ENCODE data around the gene ADD1. TPM values are rescaled to one million over a fixed set of nuclear protein-coding genes. Genes with fewer than 3 reads are reported as not detected.

ADD1 gene
- polyA plus RNA-seq, 1 donor (not counting 4 experiments of a cell fraction or from before 2014, with no cell fraction given): 109 TPM

DNA sequence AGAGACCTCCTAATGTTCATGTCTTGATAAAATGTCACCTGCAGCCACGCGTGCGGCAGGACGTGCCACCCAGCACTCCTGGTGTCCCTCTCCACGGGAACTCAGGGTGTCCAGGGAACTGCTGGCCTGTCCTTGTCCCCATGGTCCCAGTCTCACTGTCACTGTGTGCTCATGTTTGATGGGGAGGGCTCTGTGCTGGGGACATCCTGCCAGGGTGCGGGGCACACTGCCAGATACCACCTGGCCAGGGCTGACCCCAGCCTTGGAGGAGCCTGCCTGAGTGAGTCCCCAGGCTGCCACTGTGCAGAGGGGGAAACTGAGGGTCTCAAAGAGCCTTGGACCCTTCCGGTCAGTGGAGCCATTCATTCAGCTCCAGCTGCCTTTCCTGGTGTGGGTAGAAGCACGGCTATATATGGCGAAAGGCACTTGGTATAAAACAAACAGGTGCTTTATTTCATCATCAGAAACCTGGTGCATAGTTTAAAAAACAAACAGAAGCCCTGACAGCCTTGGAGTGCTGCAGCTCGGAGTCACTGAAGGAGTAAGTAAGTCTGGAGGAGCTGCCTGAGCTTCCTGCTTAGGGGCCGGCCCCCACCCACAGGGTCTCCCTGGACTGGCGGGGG lies 86.6 kb downstream of the ADD1 start:
- Histone ChIP-seq H3K36me3 (ENCODE audit: control insufficient read depth in 2 of 2, extremely low read depth in 1 of 2, insufficient read depth in 2 of 2, low read length in 2 of 2) (peaks cover 31 to 47% of the 10 kb centered on the region in 2 experiments), H3K27ac (ENCODE audit: control insufficient read depth, insufficient read depth, low read length) (no peak overlapping the region), H4K20me1 (ENCODE audit: control insufficient read depth, extremely low read depth, insufficient read depth, low read length) (peaks cover 3% of the 10 kb centered on the region), H3K27me3 (ENCODE audit: control insufficient read depth, extremely low read depth, insufficient read depth, low read length) (no peaks in the 10 kb centered on the region), H3K79me2 (ENCODE audit: control insufficient read depth, insufficient read depth, low read length) (peaks cover 34% of the 10 kb centered on the region), H3K4me2 (ENCODE audit: control insufficient read depth, extremely low read depth, insufficient read depth, low read depth, low read length) (no peak overlapping the region), H3K9ac (ENCODE audit: control insufficient read depth, extremely low read depth, insufficient read depth, low read length) (no peak overlapping the region), H3K4me1 (ENCODE audit: control insufficient read depth, extremely low read depth, insufficient read depth, low read length) (peaks cover 6% of the 10 kb centered on the region), H3K9me3 (ENCODE audit: control insufficient read depth, low read depth, low read length) (no peaks in the 10 kb centered on the region), H3K9me1 (ENCODE audit: control insufficient read depth, extremely low read depth, insufficient read depth, low read length) (no peaks in the 10 kb centered on the region), H3K4me3 (ENCODE audit: control insufficient read depth in 2 of 3, extremely low read depth in 1 of 3, insufficient read depth in 2 of 3, low read depth in 1 of 3, low read length in 3 of 3) (no peak overlapping the region), H2AFZ (ENCODE audit: control insufficient read depth, low read length) (no peak overlapping the region)
- TF ChIP-seq, protein P1, sequence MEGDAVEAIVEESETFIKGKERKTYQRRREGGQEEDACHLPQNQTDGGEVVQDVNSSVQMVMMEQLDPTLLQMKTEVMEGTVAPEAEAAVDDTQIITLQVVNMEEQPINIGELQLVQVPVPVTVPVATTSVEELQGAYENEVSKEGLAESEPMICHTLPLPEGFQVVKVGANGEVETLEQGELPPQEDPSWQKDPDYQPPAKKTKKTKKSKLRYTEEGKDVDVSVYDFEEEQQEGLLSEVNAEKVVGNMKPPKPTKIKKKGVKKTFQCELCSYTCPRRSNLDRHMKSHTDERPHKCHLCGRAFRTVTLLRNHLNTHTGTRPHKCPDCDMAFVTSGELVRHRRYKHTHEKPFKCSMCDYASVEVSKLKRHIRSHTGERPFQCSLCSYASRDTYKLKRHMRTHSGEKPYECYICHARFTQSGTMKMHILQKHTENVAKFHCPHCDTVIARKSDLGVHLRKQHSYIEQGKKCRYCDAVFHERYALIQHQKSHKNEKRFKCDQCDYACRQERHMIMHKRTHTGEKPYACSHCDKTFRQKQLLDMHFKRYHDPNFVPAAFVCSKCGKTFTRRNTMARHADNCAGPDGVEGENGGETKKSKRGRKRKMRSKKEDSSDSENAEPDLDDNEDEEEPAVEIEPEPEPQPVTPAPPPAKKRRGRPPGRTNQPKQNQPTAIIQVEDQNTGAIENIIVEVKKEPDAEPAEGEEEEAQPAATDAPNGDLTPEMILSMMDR (optimal IDR thresholded peaks at IDR 0.05 in 1 of 3, IDR thresholded peaks at IDR 0.05 in 1 of 3, conservative IDR thresholded peaks at IDR 0.05 in 1 of 3; ENCODE audit: extremely low read depth in 1 of 3, insufficient read depth in 2 of 3, low read length in 3 of 3): no peak
- TF ChIP-seq EZH2 (IDR thresholded peaks at IDR 0.05; ENCODE audit: low read length): no peak
- dilution Hi-C loops (cut with MboI; ENCODE audit: extremely low pct_ligation_motif_present, low sequenced_read_pairs): no loop called here
- FAIRE-seq (no peak), DNase-seq (ENCODE audit: low read depth, low spot score) (no peak)

DNA sequence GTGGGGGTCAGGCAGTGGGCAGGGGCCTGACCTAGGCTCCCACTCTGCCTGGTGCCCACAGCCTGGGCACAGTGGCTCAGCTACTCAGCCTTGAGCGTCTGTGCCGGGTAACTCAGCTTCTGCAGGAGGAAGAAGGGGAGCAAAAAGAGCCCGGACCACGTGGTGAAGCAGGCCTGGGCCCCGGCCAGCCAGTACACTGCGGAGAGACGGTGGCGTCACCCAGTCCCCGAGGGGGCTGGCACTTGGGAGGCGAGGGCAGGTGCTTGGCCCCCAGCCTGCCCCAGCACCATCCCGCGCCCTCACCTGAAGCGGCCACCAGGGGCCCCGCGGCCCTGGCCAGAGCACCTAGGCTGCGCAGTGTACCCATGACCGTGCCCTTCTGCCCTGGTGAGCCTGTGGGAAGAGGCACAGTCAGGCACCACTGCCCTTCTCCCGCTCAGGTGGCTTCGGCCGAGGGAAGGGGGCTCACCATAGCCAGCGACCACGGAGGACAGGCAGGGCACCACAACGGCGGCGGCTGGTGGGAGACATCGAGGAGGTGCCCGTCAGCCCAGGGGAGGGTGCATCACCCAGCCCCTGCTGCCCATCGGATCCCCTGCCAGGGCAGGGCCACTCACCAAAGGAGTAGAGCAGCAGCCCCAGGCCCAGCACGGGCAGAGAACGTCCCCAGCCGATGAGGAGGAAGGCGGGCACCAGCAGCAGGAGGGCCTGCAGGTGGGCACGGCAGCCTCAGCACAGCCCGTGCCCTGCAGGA lies 87.3 kb downstream of the ADD1 start:
- H3K79me2 ChIP-seq (ENCODE audit: control insufficient read depth, insufficient read depth, low read length): peaks cover 38% of the 10 kb centered on the region
- dilution Hi-C loops (cut with MboI; ENCODE audit: extremely low pct_ligation_motif_present, low sequenced_read_pairs): no loop called here
- no peaks in the 10 kb centered on the region for H3K9me1 ChIP-seq (ENCODE audit: control insufficient read depth, extremely low read depth, insufficient read depth, low read length)
- H3K9ac ChIP-seq (ENCODE audit: control insufficient read depth, extremely low read depth, insufficient read depth, low read length): no peak overlapping the region
- no peaks in the 10 kb centered on the region for H3K27me3 ChIP-seq (ENCODE audit: control insufficient read depth, extremely low read depth, insufficient read depth, low read length)
- H3K4me1 ChIP-seq (ENCODE audit: control insufficient read depth, extremely low read depth, insufficient read depth, low read length): peaks cover 9% of the 10 kb centered on the region
- FAIRE-seq: no peak
- H4K20me1 ChIP-seq (ENCODE audit: control insufficient read depth, extremely low read depth, insufficient read depth, low read length): peaks cover 3% of the 10 kb centered on the region
- no peak for DNase-seq (ENCODE audit: low read depth, low spot score)
- no peak overlapping the region for H3K4me3 ChIP-seq (ENCODE audit: control insufficient read depth in 2 of 3, extremely low read depth in 1 of 3, insufficient read depth in 2 of 3, low read depth in 1 of 3, low read length in 3 of 3)
- H3K9me3 ChIP-seq (ENCODE audit: control insufficient read depth, low read depth, low read length): no peaks in the 10 kb centered on the region
- H2AFZ ChIP-seq (ENCODE audit: control insufficient read depth, low read length): no peak overlapping the region
- no peak overlapping the region for H3K4me2 ChIP-seq (ENCODE audit: control insufficient read depth, extremely low read depth, insufficient read depth, low read depth, low read length)
- peaks cover 29 to 40% of the 10 kb centered on the region in 2 experiments for H3K36me3 ChIP-seq (ENCODE audit: control insufficient read depth in 2 of 2, extremely low read depth in 1 of 2, insufficient read depth in 2 of 2, low read length in 2 of 2)
- no peak for TF ChIP-seq EZH2 (IDR thresholded peaks at IDR 0.05; ENCODE audit: low read length)
- TF ChIP-seq, protein P1 (optimal IDR thresholded peaks at IDR 0.05 in 1 of 3, IDR thresholded peaks at IDR 0.05 in 1 of 3, conservative IDR thresholded peaks at IDR 0.05 in 1 of 3; ENCODE audit: extremely low read depth in 1 of 3, insufficient read depth in 2 of 3, low read length in 3 of 3): peak in 1 of 3 experiments; percentile 44
- H3K27ac ChIP-seq (ENCODE audit: control insufficient read depth, insufficient read depth, low read length): no peak overlapping the region
